Fibroblast of peridontal ligament (primary cell): Measurements from ENCODE around the gene USP47.

ENCODE experiments used
- DNase-seq: peaks from one replicate; pipeline ENCODE4 v3.0.0-alpha.2; 2010; ENCODE audit errors: extremely low read depth

USP47 gene

DNA sequence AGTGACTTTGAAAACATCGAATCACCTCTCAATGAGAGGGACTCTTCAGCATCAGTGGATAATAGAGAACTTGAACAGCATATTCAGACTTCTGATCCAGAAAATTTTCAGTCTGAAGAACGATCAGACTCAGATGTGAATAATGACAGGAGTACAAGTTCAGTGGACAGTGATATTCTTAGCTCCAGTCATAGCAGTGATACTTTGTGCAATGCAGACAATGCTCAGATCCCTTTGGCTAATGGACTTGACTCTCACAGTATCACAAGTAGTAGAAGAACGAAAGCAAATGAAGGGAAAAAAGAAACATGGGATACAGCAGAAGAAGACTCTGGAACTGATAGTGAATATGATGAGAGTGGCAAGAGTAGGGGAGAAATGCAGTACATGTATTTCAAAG lies 100.9 kb downstream of the USP47 start:
- no peak for DNase-seq

DNA sequence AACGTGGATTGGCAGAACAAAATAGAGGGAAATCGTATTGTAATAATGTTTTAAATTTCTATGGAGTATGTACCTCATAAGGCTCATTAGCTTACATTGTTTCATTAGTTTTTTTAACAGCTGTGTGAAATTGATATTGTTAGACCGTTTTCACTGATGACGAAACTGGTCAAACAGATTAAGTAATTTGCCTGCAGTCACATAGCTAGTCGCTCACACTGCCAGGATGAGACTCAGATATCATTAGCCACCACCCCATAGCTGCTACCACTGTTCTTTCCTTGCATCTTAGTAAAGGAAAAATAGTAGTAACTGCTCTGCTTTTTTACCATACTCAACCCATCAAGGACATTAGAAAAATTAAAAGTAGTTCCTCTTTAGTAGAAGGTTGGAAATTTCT lies 102.7 kb downstream of the USP47 start:
- no peak for DNase-seq

DNA sequence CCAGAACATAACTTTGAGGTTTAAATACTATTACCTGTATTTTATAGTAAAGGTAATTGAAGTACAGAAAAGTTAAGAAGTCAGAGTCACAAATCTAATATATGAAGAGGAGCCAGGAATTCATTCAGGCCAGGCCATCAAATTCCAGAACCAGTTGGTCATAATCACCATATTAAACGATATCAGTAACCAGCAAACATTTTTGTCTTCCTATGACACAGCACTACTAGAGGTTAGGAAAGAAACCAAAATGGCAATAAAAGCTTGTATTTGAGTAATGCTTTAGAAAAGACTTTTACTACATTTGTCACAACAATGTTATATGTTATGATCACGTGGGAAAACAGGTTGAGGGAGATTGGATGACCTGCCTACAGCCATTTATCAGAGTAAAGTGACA lies 104.4 kb downstream of the USP47 start:
- DNase-seq: peak; percentile 60

DNA sequence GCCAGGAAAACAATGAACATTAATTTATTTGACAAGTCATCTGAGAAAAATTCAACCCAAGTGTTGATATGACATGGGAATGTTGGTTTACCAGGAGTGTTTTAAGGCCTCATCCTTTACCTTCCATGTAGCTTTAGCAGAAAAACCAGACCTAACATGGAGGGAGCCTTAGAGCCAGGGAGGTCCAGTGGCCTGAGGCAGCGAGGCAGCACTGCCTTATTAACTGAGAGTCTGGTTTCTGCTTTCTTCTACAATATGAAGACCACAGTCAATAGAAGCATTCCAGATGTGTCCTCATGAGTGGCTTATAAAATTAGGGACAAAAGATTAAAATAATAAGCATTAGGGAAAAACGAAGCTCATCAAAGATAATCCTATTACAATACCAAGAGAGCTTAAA lies 105.1 kb downstream of the USP47 start:
- DNase-seq: no peak

DNA sequence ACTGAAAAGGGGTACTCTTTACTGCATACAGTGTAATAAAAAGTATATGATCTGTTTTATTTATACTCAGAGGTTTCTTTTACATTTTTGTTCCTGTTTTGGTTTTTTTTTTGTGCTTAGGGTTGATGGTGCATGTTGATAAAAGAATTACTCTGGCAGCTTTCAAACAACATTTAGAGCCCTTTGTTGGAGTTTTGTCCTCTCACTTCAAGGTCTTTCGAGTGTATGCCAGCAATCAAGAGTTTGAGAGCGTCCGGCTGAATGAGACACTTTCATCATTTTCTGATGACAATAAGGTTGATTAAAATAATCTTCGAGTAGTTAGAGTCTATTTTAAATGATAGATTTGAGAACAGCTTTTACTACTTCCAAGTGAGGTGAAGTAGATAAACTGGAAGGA lies 106.1 kb downstream of the USP47 start:
- DNase-seq: no peak

DNA sequence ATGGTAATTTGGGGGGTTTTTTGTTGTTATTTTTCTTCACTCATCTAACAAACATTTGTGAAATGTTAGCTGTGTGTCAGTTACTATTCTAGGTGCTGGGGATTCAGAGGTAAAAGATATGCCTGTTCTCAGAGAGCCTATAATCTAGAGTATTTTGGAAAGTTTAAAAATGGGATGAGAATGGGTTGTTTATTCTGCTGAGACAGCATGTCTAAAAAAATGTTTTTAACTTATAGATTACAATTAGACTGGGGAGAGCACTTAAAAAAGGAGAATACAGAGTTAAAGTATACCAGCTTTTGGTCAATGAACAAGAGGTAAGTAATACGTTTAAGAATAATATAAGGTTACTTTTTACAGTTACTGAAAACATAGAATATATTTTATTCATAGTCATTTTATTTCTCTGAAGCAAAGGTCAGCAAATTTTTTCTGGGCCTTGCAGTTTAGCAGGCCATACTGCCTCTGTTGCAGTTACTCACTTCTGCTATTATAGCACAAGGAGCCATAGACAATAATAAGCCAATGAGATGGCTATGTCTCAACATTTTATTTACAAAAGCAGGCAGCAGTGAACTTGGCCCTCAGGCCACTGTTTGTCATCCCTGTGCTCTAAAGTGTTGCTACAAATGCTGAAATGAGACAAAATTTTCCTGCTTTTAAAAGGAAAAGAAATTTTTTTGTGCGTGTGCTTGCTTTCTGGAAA lies 106.6 kb downstream of the USP47 start:
- DNase-seq: no peak

DNA sequence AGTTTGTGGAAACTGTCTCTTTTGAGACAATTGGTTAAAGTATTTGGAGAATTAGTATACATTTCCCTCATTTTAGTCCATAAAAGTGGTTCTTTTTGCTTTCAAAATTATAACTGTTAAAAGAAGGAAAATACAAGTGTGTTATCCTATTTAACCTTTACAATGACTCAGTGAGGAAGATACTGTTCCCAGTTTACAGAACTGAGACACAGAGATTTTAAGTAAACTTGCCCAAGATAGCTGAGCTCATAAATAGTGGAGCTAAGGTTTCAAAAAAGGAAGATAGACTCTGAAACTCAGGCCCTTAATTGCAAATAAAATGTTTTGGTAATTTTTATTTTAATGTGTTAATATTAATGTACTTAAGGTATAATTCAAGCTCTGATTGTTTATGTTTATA lies 107.7 kb downstream of the USP47 start:
- DNase-seq: no peak

DNA sequence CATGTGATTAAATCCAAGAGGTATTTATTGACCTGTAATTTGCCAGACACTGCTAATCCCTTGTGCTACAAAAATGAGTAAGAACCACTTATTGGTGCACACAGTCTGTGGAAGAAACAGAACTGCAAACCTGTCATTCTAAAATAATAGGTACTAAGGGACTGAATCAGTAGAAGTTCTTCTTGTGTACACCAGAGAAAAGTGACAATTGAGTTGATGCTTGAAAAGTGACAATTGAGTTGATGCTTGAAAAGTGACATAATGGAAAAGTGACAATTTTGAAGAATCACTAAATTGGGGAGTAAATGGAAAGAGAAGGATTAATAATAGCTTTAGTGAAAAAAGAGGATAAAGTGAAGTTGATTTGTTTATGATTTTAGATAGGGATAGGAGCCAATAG lies 110.3 kb downstream of the USP47 start:
- DNase-seq: no peak

DNA sequence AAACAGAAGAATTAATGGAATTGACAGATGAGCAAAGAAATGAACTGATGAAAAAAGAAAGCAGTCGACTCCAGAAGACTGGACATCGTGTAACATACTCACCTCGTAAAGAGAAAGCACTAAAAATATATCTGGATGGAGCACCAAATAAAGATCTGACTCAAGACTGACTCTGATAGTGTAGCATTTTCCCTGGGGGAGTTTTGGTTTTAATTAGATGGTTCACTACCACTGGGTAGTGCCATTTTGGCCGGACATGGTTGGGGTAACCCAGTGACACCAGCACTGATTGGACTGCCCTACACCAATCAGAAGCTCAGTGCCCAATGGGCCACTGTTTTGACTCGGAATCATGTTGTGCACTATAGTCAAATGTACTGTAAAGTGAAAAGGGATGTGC lies 114.2 kb downstream of the USP47 start:
- no peak for DNase-seq

DNA sequence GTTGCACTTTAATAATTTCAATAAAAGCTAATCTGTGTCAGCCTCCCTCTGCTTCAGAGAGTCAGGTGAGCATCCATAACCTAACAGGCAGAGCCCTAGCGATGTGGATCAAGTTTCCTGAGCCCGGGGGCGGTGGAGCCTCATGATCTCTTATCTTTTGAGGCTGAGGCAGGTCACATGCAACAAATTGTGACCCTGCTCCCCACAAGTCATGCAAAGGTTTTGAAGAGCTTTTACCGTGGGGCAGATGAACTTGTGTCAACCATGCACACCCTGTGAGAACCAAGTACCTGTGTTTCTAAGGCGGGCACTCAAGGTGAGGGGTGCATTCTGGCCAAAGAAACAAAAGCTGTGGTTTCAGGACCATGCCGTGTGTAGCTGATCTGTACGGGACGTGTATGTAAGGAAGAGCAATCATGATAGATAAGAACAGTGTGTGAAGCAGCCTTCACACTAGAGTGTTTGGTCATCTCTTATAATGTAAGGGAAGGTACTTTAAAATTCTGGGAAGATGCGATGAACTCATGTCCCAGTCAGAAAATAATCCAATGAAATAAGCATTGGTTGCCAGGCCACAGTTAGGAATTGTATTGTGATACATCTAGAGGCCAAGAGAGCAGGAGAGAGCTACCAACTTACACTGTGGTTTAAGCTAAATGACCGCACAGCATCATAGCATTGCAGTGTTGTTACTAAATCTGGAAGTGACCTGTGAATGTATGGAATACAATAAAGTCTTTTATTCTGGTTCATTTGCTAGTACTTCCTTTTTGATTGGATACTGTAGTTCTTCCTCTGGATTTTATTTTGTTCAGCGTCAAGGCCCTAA lies 116.8 kb downstream of the USP47 start:
- peak; percentile 70 for DNase-seq

DNA sequence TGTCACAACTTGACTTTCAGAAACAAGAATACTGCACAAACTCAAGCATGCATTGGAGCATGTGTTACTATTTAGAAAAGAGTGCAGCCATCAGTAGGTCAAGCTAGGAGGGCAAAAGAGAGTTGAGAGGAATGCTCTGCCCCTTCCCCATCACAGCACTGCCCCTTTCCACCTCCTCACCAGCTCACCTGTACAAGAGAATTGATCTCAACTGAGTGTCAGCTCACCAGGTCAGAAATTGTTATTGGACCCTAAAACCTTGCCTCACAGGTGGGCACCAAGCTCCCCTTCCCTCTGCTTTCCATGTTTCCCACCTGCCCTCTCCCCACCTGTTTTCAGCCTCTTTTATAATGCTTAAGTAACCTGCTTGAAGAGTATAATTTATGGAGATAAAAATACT lies 117.8 kb downstream of the USP47 start:
- no peak for DNase-seq

DNA sequence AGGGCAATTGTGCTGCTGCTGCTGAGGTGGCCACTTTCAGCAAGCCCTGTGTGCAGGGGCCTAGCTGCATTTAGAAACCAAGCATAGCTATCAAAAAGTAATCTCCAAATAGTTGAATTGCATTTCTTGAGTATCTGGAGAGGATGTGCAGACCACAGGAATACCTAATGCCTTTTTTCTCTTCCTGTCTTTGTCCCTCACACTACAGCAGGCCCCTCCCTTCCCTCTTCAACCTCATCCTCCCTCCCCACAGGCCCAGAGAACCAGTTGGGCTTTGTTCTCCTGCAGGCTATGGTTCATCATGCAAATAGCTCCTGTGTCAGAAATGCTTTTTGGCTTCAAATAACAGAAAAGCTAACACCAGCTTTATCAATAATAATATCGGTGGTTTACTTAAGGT lies 118.9 kb downstream of the USP47 start:
- no peak for DNase-seq

DNA sequence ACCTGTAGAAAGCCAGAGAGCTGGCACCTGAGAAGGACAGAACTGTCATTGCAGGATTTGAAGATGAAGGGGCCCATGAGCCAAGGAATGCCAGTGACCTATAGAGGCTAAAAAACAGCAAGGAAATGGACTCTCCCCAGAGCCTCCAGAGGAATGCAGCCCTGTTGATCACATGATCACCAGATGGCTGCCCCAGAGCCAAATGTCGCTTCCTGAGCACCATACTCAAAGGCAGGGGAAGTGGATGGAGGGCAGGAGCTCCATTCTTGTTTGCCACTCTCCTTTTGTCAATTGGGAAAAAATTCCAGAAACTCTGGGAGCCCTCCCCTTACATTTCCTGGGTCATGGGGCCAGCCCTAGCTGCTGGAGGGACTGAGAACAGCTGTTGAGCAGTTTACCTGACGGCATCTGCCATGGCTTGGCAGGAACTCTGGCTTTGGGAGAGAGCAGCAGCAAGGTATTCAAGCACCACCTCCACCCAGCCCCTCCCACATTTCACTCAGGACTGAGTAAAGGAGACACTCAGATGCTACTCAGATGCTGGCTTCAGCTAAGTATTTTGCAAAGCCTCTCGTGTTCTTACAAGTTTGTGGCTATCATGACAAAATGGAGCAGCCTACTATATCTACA lies 119.7 kb downstream of the USP47 start:
- DNase-seq: no peak

DNA sequence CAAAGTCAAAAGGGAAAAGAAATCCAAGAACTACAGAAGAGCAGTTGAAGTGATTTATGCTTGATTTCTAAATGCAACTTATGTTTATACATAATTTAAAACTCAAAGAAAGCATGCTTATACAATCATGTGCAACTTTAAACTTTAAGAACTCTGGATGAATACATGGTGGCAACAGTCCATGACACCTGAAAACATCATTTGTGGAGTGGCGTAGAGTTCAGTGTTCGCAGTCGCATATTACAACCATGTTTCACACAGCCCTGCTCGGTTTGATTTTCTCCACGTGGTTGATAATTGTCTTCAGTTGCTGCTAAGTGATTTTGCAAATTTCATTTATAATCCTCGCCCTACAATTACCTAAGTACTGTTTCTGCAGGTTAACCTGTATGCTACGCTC lies 121.3 kb downstream of the USP47 start:
- DNase-seq: no peak

DNA sequence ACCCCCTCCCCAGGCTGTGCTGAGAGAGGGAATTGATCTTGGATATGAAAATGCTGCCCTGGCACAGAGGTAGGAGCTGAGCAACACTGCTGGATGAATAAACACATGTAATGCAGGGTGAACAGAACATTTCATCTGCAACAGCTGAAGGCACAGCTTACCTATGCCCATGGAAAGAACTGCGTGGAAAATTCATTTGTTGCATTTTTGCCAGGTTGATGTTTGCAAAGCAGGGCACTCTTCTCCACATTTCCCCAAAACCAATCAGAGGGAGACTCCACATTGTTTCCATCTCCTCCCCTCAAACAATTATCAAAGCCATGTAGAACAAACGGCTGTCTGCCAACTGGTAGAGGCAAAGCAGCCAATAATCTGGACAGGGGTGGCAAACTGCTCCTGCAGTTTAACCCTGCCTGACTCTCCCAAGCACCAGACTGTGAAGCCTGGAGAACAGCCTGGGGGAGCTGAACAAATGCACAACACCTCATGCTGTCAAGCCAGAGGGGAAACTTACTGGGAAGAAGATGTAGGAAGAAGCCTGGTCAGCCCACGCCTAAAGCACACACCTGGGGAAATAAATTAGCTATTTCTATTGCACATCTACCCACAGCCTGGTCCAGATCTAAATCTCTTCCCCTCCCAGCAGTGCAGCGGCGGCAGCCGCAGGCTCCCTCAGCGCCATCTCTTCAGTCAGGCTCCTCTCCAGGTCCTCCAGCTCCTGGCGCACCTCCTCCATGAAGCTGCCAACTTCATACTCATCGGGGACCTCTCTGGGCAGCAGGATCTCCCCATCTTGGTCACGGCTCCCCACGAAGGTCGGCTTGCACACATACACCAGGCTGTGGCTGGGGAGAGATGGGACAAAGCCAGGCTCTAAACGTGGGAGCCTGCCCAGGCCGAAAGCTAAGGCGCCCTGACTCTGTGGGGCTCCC lies 122.3 kb downstream of the USP47 start:
- DNase-seq: no peak

DNA sequence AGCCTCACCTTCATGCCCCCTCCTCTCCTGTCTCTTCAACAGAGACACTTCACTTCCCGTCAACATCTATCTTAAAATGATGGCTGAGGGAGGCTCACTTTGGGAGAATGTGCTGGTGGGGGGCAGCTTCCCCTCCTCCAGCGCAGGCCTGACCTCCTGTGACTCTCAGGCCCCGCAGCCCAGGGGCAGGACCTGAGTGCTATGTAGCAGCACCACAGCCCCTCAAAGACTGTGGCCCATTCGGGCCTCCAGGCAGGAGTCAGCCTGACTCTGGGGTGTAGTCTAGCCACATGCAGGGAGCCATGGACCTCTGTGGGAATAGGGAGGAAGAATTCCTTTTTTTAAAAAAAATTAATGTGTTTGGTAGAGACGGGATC lies 123.0 kb downstream of the USP47 start:
- no peak for DNase-seq

DNA sequence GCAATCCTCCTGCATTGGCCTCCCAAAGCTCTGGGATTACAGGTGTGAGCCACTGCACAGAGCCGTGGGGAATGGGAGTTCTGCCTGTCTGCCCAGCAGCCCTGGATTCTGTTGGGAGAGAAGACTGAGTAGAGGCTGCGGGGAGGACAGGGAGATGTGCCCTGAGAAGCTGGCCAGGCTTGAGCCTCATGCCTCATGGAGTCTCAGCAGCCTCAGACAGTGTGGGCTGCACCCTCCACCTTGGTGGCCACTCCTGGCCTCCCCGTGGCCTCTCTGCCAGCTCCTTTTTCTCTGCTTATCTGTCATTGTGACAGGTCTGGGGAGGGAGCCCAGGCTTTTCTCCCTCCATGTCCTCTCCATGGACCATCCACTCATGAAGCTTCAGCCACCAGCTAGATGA lies 123.4 kb downstream of the USP47 start:
- DNase-seq: no peak

DNA sequence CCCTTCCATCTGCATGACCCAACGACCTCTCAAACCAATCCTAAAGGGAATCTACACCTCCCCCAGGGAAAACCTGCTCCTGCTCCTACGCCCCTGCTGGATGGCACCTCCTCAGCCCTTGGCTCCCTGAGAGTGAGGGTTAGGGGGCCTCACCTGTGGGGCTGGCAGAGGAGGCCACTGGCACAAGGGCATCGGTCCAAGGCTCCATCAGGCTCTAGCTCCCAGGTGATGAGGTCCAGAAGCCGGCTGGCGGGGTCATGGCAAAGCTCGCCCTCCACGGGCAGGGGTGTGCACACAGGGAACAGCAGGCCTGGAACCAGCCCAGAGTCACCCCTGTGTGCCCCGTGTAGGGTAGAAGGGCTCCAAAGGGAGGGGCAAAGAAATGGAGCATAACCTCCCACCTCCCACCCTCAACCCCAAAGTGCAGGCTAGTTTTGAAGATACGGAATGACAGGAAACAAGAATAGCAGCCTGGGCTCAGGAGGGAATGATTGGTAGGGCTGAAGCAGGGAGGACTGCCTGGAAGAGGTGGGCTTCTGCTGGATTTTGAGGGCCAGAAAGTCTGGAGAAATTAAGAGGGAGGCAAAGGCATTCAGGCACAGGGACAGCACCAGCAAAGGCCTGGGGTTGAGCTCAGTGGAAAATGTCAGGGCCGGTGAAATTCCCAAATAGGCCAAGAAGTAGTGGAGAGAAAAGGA lies 124.0 kb downstream of the USP47 start:
- no peak for DNase-seq

DNA sequence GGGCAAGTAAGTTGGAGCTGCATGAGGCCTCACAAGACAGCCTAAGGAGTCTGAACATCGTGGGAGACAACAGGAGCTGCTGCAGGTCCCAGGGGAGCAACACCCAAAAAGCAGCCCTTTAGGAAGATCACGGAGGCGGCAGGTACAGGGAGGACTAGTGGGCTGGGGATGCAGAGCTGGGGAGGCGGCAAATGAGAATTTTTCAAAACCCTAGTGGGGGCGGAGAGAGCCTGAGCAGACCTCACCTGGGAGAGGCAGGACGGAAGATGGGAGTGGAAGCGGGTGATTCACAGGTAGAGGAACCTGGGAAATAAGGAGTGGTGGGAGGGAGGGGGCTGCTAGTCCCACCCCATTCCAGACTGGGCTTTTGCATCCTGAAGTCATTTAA lies 124.6 kb downstream of the USP47 start:
- DNase-seq: no peak

DNA sequence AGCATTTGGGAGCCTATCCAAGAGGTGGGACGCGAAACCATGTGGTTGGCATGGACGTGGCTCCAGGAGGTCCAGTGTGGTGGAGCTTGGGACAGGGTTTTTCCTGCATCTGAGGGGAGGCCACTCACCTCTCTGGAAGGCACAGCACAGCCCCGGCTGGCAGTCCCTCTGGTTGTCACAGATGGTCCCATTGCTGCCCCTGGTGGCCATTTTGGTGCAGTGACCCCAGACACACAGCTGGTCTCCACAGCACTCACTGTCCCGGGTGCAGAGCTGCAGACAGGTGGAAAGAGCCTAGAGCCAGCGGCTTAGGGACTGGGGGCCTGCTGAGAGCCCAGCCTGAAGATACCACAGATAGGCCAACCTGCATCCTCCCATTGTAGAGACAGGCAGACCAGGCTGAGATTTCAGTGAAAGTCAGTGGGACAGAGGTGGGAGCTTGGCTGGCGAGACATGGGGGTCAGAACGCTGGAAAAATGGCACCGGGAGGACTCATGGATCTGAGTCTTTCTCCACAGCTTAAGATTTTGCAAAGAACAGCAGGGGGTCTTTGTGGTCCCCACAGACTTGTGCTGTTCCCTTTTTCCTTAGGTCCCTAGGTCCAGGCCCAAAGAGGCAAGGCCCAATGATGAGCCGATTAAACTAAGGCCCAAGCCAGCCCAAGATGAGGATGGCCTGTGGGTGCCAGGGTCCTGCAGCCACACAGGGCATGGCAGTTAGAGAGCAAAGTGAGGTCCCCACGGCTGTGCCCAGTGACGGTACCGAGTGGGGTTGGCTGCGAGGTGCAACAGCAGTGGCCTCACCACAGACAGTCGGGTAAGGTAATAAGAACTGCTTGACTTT lies 125.3 kb downstream of the USP47 start:
- DNase-seq: no peak
